K562 (cell line): ENCODE measurements around the gene WDFY2. TPM values are rescaled to one million over a fixed set of nuclear protein-coding genes. Genes with fewer than 3 reads are reported as not detected.

Experiments
- ATAC-seq: fragments of 200-7000 bp; cut with Tn5 transposase; 3 replicates; pipeline ENCODE4 v1.9.1; 2020; ENCODE audit warnings: moderate library complexity
- BruUV-seq: library from RNA; stranded (reverse); fragments of 400-500 nt; replicated peaks from 2 replicates; lab custom pipeline; 2021; lab: Mats Ljungman, UMichigan
- CTCF ChIA-PET: fragments of 300-600 bp; formaldehyde crosslinking; extraction: SDS; loops from one replicate; lab custom pipeline; 2021; ENCODE audit warnings: low intra/inter-chr PET ratio; lab: Yijun Ruan, JAX
- POLR2A ChIA-PET: fragments of 300-600, 350-650 bp; sonication (Branson Sonifier 250); formaldehyde crosslinking; extraction: SDS; loops from one replicate; lab custom pipeline; 2021; ENCODE audit warnings: antibody characterized with exemption, inconsistent platforms; lab: Yijun Ruan, JAX
- DNase-seq, 4 experiments: peaks; one replicate each; pipeline versions ENCODE4 v3.0.0 to v3.0.0-alpha.2; 2011 to 2018; ENCODE audit warnings: low spot score in 3 of 4, mixed read lengths in 3 of 4; ENCODE audit errors: extremely low read depth in 1 of 4
- FAIRE-seq: peaks from 2 replicates; lab custom pipeline; 2011; peaks lifted over from hg19 to GRCh38; lab: Jason Lieb, UNC
- H2AFZ ChIP-seq: 2 replicates; pipeline ENCODE4 v1.6.0; 2011; ENCODE audit warnings: low read depth, low read length, control low read depth, inconsistent platforms
- H3K27ac ChIP-seq: fragments of 200-600 bp; 3 replicates; pipeline ENCODE4 v1.8.0; 2011; ENCODE audit warnings: low read depth, mild to moderate bottlenecking, control low read depth, inconsistent platforms, low read length, moderate library complexity, mixed read lengths; ENCODE audit errors: extremely low read depth
- H3K27me3 ChIP-seq, 2 experiments: fragments of 300-600 bp in 1 of 2; 2 replicates in 1 of 2; 3 replicates in 1 of 2; pipeline versions ENCODE4 v1.6.0 to v1.8.0; 2011; ENCODE audit warnings: inconsistent platforms in 2 of 2, low read length in 2 of 2, mild to moderate bottlenecking in 1 of 2, mixed read lengths in 1 of 2, moderate library complexity in 1 of 2; ENCODE audit not compliant: control insufficient read depth in 2 of 2, insufficient read depth in 2 of 2
- H3K36me3 ChIP-seq: fragments of 300-600 bp; 3 replicates; pipeline ENCODE4 v1.8.0; 2011; ENCODE audit warnings: mild to moderate bottlenecking, low read length, inconsistent platforms; ENCODE audit not compliant: control insufficient read depth, insufficient read depth
- H3K4me1 ChIP-seq, 2 experiments: fragments of 200-600 bp in 1 of 2; replicated peaks in 1 of 2; 2 replicates in 1 of 2; 3 replicates in 1 of 2; pipeline versions ENCODE4 v1.5.1 to v1.8.0; 2011; ENCODE audit warnings: inconsistent platforms in 2 of 2, low read length in 2 of 2, mild to moderate bottlenecking in 1 of 2, mixed read lengths in 1 of 2, moderate library complexity in 1 of 2; ENCODE audit not compliant: control insufficient read depth in 2 of 2, insufficient read depth in 2 of 2
- H3K4me2 ChIP-seq: 2 replicates; pipeline ENCODE4 v1.6.1; 2011; ENCODE audit warnings: low read length, control low read depth, inconsistent platforms, mixed read lengths; ENCODE audit not compliant: insufficient read depth
- H3K4me3 ChIP-seq: fragments of 200-600 bp; sonication (generic), shearing (Covaris generic); 2 replicates; pipeline ENCODE4 v1.5.1; 2016; ENCODE audit warnings: control low read depth, inconsistent platforms
- H3K79me2 ChIP-seq: fragments of 200-600 bp; 3 replicates; pipeline ENCODE4 v1.8.0; 2011; ENCODE audit warnings: low read length, inconsistent platforms; ENCODE audit not compliant: control insufficient read depth, insufficient read depth
- H3K9ac ChIP-seq, 2 experiments: 2 replicates each; pipeline versions ENCODE4 v1.6.0 to v1.6.1; 2011; ENCODE audit warnings: low read depth in 2 of 2, low read length in 2 of 2, control low read depth in 1 of 2, inconsistent platforms in 1 of 2, mild to moderate bottlenecking in 1 of 2, mixed read lengths in 1 of 2; ENCODE audit not compliant: insufficient read depth in 1 of 2
- H3K9me1 ChIP-seq: one replicate; pipeline ENCODE4 v1.6.0; 2011; ENCODE audit warnings: inconsistent platforms, mild to moderate bottlenecking, low read length, moderate library complexity; ENCODE audit not compliant: control insufficient read depth, insufficient read depth
- H3K9me3 ChIP-seq: replicated peaks from 2 replicates; pipeline ENCODE4 v1.5.1; 2011; ENCODE audit warnings: low read depth, low read length, inconsistent platforms; ENCODE audit not compliant: control insufficient read depth, insufficient read depth
- H4K20me1 ChIP-seq: replicated peaks from 2 replicates; pipeline ENCODE4 v1.6.1; 2011; ENCODE audit warnings: low read length, inconsistent platforms, mixed read lengths; ENCODE audit not compliant: control insufficient read depth, insufficient read depth
- ARID1B ChIP-seq: fragments of 450-650 bp; IDR thresholded peaks from 2 replicates; pipeline ENCODE4 v1.6.1; 2016; ENCODE audit warnings: antibody characterized with exemption, mild to moderate bottlenecking, inconsistent platforms
- CTCFL ChIP-seq: IDR thresholded peaks from 2 replicates; pipeline ENCODE4 v1.6.1; 2011; ENCODE audit warnings: borderline replicate concordance, low read depth, mild to moderate bottlenecking, moderate library complexity, low read length; ENCODE audit not compliant: insufficient read depth, poor library complexity, severe bottlenecking
- GTF2A2 ChIP-seq: IDR thresholded peaks from 2 replicates; pipeline ENCODE4 v1.6.1; 2016; ENCODE audit warnings: mild to moderate bottlenecking, missing genetic modification characterization, missing compliant biosample characterization
- KLF16 ChIP-seq: IDR thresholded peaks from 2 replicates; pipeline ENCODE4 v1.6.1; 2016; ENCODE audit warnings: antibody characterized with exemption
- MAX ChIP-seq: sonication (generic); formaldehyde crosslinking; IDR thresholded peaks from 2 replicates; pipeline ENCODE4 v1.9.0; 2022; ENCODE audit warnings: mild to moderate bottlenecking, missing genetic modification reagents
- MED1 ChIP-seq: sonication (generic); formaldehyde crosslinking; IDR thresholded peaks from 2 replicates; pipeline ENCODE4 v1.8.1; 2023; ENCODE audit warnings: missing genetic modification reagents, borderline replicate concordance
- MYNN ChIP-seq, 2 experiments: sonication (generic); formaldehyde crosslinking in 1 of 2; IDR thresholded peaks; 2 replicates each; pipeline versions ENCODE4 v1.5.0 to v1.6.1; 2016 to 2020; ENCODE audit warnings: antibody characterized with exemption in 1 of 2, missing genetic modification reagents in 1 of 2
- NCOA1 ChIP-seq: fragments of 450-650 bp; IDR thresholded peaks from 2 replicates; pipeline ENCODE4 v1.6.1; 2016; ENCODE audit warnings: low read depth
- PHF21A ChIP-seq: fragments of 450-650 bp; IDR thresholded peaks from 2 replicates; pipeline ENCODE4 v1.6.1; 2017; ENCODE audit warnings: low read depth, borderline replicate concordance
- RCOR1 ChIP-seq, 2 experiments: IDR thresholded peaks; 2 replicates each; pipeline ENCODE4 v1.6.1; 2012; ENCODE audit warnings: low read depth in 2 of 2, low read length in 2 of 2, borderline replicate concordance in 1 of 2, improper control_type of control experiment in 1 of 2
- SAP30 ChIP-seq: fragments of 200-600 bp; sonication (generic); IDR thresholded peaks from 2 replicates; pipeline ENCODE4 v1.6.1; 2012; ENCODE audit warnings: borderline replicate concordance, low read depth, mild to moderate bottlenecking, moderate library complexity, low read length, control low read depth, inconsistent platforms; ENCODE audit not compliant: insufficient read depth, poor library complexity, severe bottlenecking
- SNRNP70 ChIP-seq: fragments of 200-400 bp; formaldehyde crosslinking; optimal IDR thresholded peaks from 2 replicates; pipeline ENCODE3; 2017; ENCODE audit warnings: low read depth, low read length
- TCF7L2 ChIP-seq: fragments of 150-350 bp; IDR thresholded peaks from 2 replicates; pipeline ENCODE4 v1.6.1; 2016; ENCODE audit warnings: low read depth, mild to moderate bottlenecking, low read length, moderate library complexity
- ZBTB17 ChIP-seq: fragments of 450-650 bp; formaldehyde crosslinking; IDR thresholded peaks from 2 replicates; pipeline ENCODE4 v1.4.0; 2020; ENCODE audit warnings: mild to moderate bottlenecking
- ZBTB8A ChIP-seq: fragments of 450-650 bp; IDR thresholded peaks from 2 replicates; pipeline ENCODE4 v1.6.1; 2018; ENCODE audit warnings: mild to moderate bottlenecking, moderate library complexity; ENCODE audit not compliant: partially characterized antibody
- ZNF518B ChIP-seq: fragments of 250-450 bp; sonication (Bioruptor Pico); IDR thresholded peaks from 2 replicates; pipeline ENCODE4 v1.5.0; 2021; ENCODE audit warnings: mild to moderate bottlenecking, moderate library complexity
- ZNF57 ChIP-seq: fragments of 450-650 bp; formaldehyde crosslinking; IDR thresholded peaks from 2 replicates; pipeline ENCODE4 v1.4.0; 2020; ENCODE audit warnings: mild to moderate bottlenecking, moderate library complexity
- WGBS: fragments of 100-300 bp; shearing (Covaris generic); methylation state at CpG from one replicate; pipeline ENCODE4 v1.1.6; 2016; ENCODE audit warnings: low coverage, mixed read lengths; ENCODE audit not compliant: insufficient coverage; ENCODE audit errors: missing lambda C conversion rate; 5-methylcytosine and 5-hydroxymethylcytosine counted together
- in situ Hi-C: fragments of 300-500 bp; cut with MboI; formaldehyde crosslinking; loops from 4 replicates; pipeline ENCODE4 v1.15.0; 2018; ENCODE audit warnings: inconsistent platforms, mixed read lengths
- intact Hi-C: fragments of 100-400 bp; cut with micrococcal nuclease; formaldehyde crosslinking; loops from 2 replicates; pipeline ENCODE4 v1.14.2; 2022
- polyA plus RNA-seq, 8 experiments: library from polyadenylated mRNA; depleted of rRNA in 4 of 8; stranded (reverse) in 5 of 8; unstranded in 3 of 8; fragments of >200 nt; fragmentation: Nextera tagmentation in 2 of 8; fragmentation: Illumina TruSeq in 1 of 8; extraction: Ambion mirVana in 2 of 8; extraction: Trizol in 1 of 8; gene quantifications; 2 replicates each; pipeline versions ENCODE4 v1.2.1 to v1.2.3, GENCODE V29; 2011 to 2014; ENCODE audit warnings: inconsistent platforms in 1 of 8, missing spikeins in 1 of 8
- total RNA-seq, 7 experiments: library from RNA; depleted of rRNA in 6 of 7; stranded (reverse); fragments of >200 nt in 6 of 7; fragmentation: Illumina TruSeq in 2 of 7; extraction: Trizol in 2 of 7; gene quantifications; 2 replicates each; pipeline versions ENCODE4 v1.2.1 to v1.2.3, GENCODE V29; 2011 to 2021; ENCODE audit warnings: low replicate concordance in 1 of 7

WDFY2 gene
- total and polyA plus RNA-seq, 9 of the 15 experiments (the other 6 are each of a cell fraction or from before 2014, with no cell fraction given), result 0.66 to 6.4 (median 4.4) TPM

GRCh38 chr13:51549050-51549449 is 35.2 kb upstream of the WDFY2 start:
- 0% methylated on average over 3 of the region's 3 CpGs for WGBS
- peaks cover 0 to 6% of the 10 kb centered on the region in 2 experiments; a peak in 4 of 5 replicates for H3K4me1 ChIP-seq
- no peaks in the 10 kb centered on the region for H3K9me1 ChIP-seq
- in situ Hi-C loops (no loop called here), intact Hi-C loops (no loop called here)
- H3K9ac ChIP-seq, result no peak overlapping the region
- no peak overlapping the region for H3K27ac ChIP-seq
- H3K27me3 ChIP-seq, result no peaks in the 10 kb centered on the region
- H2AFZ ChIP-seq, result peak overlapping the region; percentile 71
- no peak overlapping the region for H3K4me2 ChIP-seq
- H3K36me3 ChIP-seq, result no peaks in the 10 kb centered on the region
- no peaks in the 10 kb centered on the region for H4K20me1 ChIP-seq
- BruUV-seq, result no TSS peak
- CTCF ChIA-PET, result no interaction called here
- peak; percentile 45 to 76 (median 64) for DNase-seq
- H3K4me3 ChIP-seq, result no peak overlapping the region
- H3K79me2 ChIP-seq, result no peaks in the 10 kb centered on the region
- no peaks in the 10 kb centered on the region for H3K9me3 ChIP-seq
- POLR2A ChIA-PET, result no interaction called here
- peak; percentile 65 for FAIRE-seq
- peak; percentile 85 for ATAC-seq
- TF ChIP-seq MED1 (CRISPR knock-in tag) (no peak), MYNN (IDR thresholded peaks at IDR 0.05) (no peak), MYNN (CRISPR knock-in tag; IDR thresholded peaks at IDR 0.05) (no peak), ZNF57 (CRISPR knock-in tag) (no peak), KLF16 (no peak), ZBTB17 (CRISPR knock-in tag) (no peak), MAX (CRISPR knock-in tag) (no peak), GTF2A2 (tag) (no peak), ARID1B (peak; percentile 61; the same call in 1 of the 2 replicates), CTCFL (no peak), SNRNP70 (no peak), PHF21A (no peak), ZNF518B (CRISPR knock-in tag) (no peak), RCOR1 (IDR thresholded peaks at IDR 0.05; ENCODE audit: borderline replicate concordance in 1 of 2, low read depth in 2 of 2, low read length in 2 of 2) (peak in 1 of 2 experiments; percentile 66; a peak in 2 of 4 replicates), SAP30 (no peak), TCF7L2 (peak; percentile 65; the same call in 1 of the 2 replicates), NCOA1 (peak; percentile 59; the same call in 1 of the 2 replicates), ZBTB8A (no peak)
